HCT116 (cell line): Measurements from ENCODE around the gene STX16. TPM values are rescaled to one million over a fixed set of nuclear protein-coding genes. Genes with fewer than 3 reads are reported as not detected.

ENCODE experiments used
- ATAC-seq: fragments of 200-7000 bp; cut with Tn5 transposase; 2 replicates; pipeline ENCODE4 v1.9.1; 2020; ENCODE audit warnings: mild to moderate bottlenecking, moderate library complexity
- BruUV-seq: library from RNA; stranded (reverse); fragments of 400-500 nt; replicated peaks from 2 replicates; lab custom pipeline; 2021; lab: Mats Ljungman, UMichigan
- CTCF ChIA-PET: fragments of 300-600 bp; sonication (Branson Sonifier 250); formaldehyde crosslinking; loops from one replicate; lab custom pipeline; 2021; ENCODE audit warnings: antibody characterized with exemption; lab: Charles Lee
- POLR2A ChIA-PET: fragments of 300-600, 350-600 bp; sonication (Branson Sonifier 250); formaldehyde crosslinking; loops from one replicate; lab custom pipeline; 2021; ENCODE audit warnings: antibody characterized with exemption; lab: Charles Lee
- RAD21 ChIA-PET, 2 experiments: fragments of 300-600 bp; sonication (Branson Sonifier 250); formaldehyde crosslinking; loops; one replicate each; lab custom pipeline; 2023; ENCODE audit warnings: low total read pairs in 2 of 2; ENCODE audit not compliant: uncharacterized antibody in 2 of 2, unreplicated experiment in 2 of 2, low non-redundant PET in 1 of 2; lab: Charles Lee
- DNase-seq: peaks from one replicate; pipeline ENCODE4 v3.0.0-alpha.2; 2010; ENCODE audit warnings: low read depth, low spot score
- H2AFZ ChIP-seq: fragments of 200-600 bp; shearing (Covaris generic), sonication (generic); 2 replicates; pipeline ENCODE4 v1.6.1; 2017; ENCODE audit warnings: low read depth, mixed run types, mixed read lengths, antibody characterized with exemption, low read length; ENCODE audit not compliant: poor library complexity, severe bottlenecking
- H3K27ac ChIP-seq: 2 replicates; pipeline ENCODE4 v1.5.1; 2012; ENCODE audit warnings: low read depth, low read length
- H3K27me3 ChIP-seq: fragments of 200-600 bp; sonication (generic); 2 replicates; pipeline ENCODE4 v1.6.1; 2016; ENCODE audit warnings: mixed run types, low read length, mixed read lengths; ENCODE audit not compliant: insufficient read depth
- H3K36me3 ChIP-seq, 2 experiments: fragments of 200-500 bp in 1 of 2; fragments of 200-600 bp in 1 of 2; sonication (Bioruptor generic) in 1 of 2; sonication (generic) in 1 of 2; 2 replicates each; pipeline versions ENCODE4 v1.5.1 to v1.6.1; 2014 to 2016; ENCODE audit warnings: low read length in 2 of 2, inconsistent platforms in 1 of 2, mixed read lengths in 1 of 2, mixed run types in 1 of 2; ENCODE audit not compliant: insufficient read depth in 2 of 2, control insufficient read depth in 1 of 2
- H3K4me1 ChIP-seq, 2 experiments: fragments of 200-600 bp in 1 of 2; sonication (generic) in 1 of 2; 2 replicates each; pipeline versions ENCODE4 v1.5.1 to v1.6.1; 2012 to 2017; ENCODE audit warnings: low read length in 2 of 2, inconsistent platforms in 1 of 2, mild to moderate bottlenecking in 1 of 2, mixed read lengths in 1 of 2, mixed run types in 1 of 2, moderate library complexity in 1 of 2; ENCODE audit not compliant: insufficient read depth in 2 of 2, control insufficient read depth in 1 of 2
- H3K4me2 ChIP-seq: fragments of 200-600 bp; sonication (generic); 2 replicates; pipeline ENCODE4 v1.6.1; 2017; ENCODE audit warnings: mixed run types, low read length, mixed read lengths
- H3K4me3 ChIP-seq, 2 experiments: fragments of 200-600 bp in 1 of 2; sonication (generic) in 1 of 2; replicated peaks in 1 of 2; 2 replicates each; pipeline ENCODE4 v1.5.1; 2011 to 2016; ENCODE audit warnings: low read length in 2 of 2, control low read depth in 1 of 2, low read depth in 1 of 2, mild to moderate bottlenecking in 1 of 2, mixed read lengths in 1 of 2, mixed run types in 1 of 2
- H3K79me2 ChIP-seq: fragments of 200-600 bp; sonication (generic); 2 replicates; pipeline ENCODE4 v1.6.1; 2017; ENCODE audit warnings: mild to moderate bottlenecking, mixed run types, low read length, moderate library complexity, mixed read lengths; ENCODE audit not compliant: insufficient read depth
- H3K9ac ChIP-seq: fragments of 200-600 bp; sonication (generic); 2 replicates; pipeline ENCODE4 v1.6.1; 2016; ENCODE audit warnings: low read length, mixed read lengths
- H3K9me2 ChIP-seq: fragments of 200-600 bp; sonication (generic), shearing (Covaris generic); 2 replicates; pipeline ENCODE4 v1.6.1; 2017; ENCODE audit warnings: mixed run types, mild to moderate bottlenecking, moderate library complexity; ENCODE audit not compliant: insufficient read depth
- H3K9me3 ChIP-seq, 2 experiments: fragments of 200-500 bp in 1 of 2; fragments of 200-600 bp in 1 of 2; sonication (Bioruptor generic) in 1 of 2; sonication (generic) in 1 of 2; 2 replicates each; pipeline ENCODE4 v1.6.1; 2014 to 2017; ENCODE audit warnings: low read length in 2 of 2, mixed read lengths in 2 of 2, inconsistent platforms in 1 of 2, low read depth in 1 of 2, mild to moderate bottlenecking in 1 of 2, mixed run types in 1 of 2, moderate library complexity in 1 of 2; ENCODE audit not compliant: control insufficient read depth in 1 of 2, insufficient read depth in 1 of 2
- H4K20me1 ChIP-seq: fragments of 200-600 bp; sonication (generic), shearing (Covaris generic); 2 replicates; pipeline ENCODE4 v1.6.1; 2017; ENCODE audit warnings: mixed run types, mild to moderate bottlenecking, moderate library complexity; ENCODE audit not compliant: insufficient read depth
- CBX3 ChIP-seq: IDR thresholded peaks from 2 replicates; pipeline ENCODE4 v1.6.1; 2012; ENCODE audit warnings: low read depth
- CEBPB ChIP-seq: IDR thresholded peaks from 2 replicates; pipeline ENCODE4 v1.6.1; 2012; ENCODE audit warnings: low read depth
- ELF1 ChIP-seq: IDR thresholded peaks from 2 replicates; pipeline ENCODE4 v1.6.1; 2012; ENCODE audit warnings: low read depth, borderline replicate concordance
- EZH2 ChIP-seq: fragments of 200-600 bp; sonication (generic); IDR thresholded peaks from 2 replicates; pipeline ENCODE4 v1.6.1; 2017; ENCODE audit warnings: antibody characterized with exemption, mixed run types
- EZH2phosphoT487 ChIP-seq: fragments of 200-600 bp; IDR thresholded peaks from 2 replicates; pipeline ENCODE4 v1.6.1; 2018; ENCODE audit warnings: antibody characterized with exemption, borderline replicate concordance
- FOSL1 ChIP-seq: IDR thresholded peaks from 2 replicates; pipeline ENCODE4 v1.6.1; 2012; ENCODE audit warnings: low read depth
- JUND ChIP-seq: IDR thresholded peaks from 2 replicates; pipeline ENCODE4 v1.6.1; 2012
- POLR2A ChIP-seq: IDR thresholded peaks from 2 replicates; pipeline ENCODE4 v1.7.0; 2011; ENCODE audit warnings: borderline replicate concordance; ENCODE audit not compliant: insufficient read depth, insufficient read length; ENCODE audit errors: extremely low read depth
- POLR2AphosphoS5 ChIP-seq: IDR thresholded peaks from 2 replicates; pipeline ENCODE4 v1.6.1; 2011; ENCODE audit warnings: mild to moderate bottlenecking, low read depth, low read length, moderate library complexity
- RAD21 ChIP-seq: IDR thresholded peaks from 2 replicates; pipeline ENCODE4 v1.6.1; 2012; ENCODE audit warnings: low read depth, mild to moderate bottlenecking
- SIN3A ChIP-seq: IDR thresholded peaks from 2 replicates; pipeline ENCODE4 v1.6.1; 2012; ENCODE audit warnings: low read depth
- SP1 ChIP-seq: IDR thresholded peaks from 2 replicates; pipeline ENCODE4 v1.6.1; 2012; ENCODE audit warnings: low read depth
- TCF7L2 ChIP-seq: IDR thresholded peaks from 2 replicates; pipeline ENCODE4 v1.7.0; 2011; ENCODE audit warnings: borderline replicate concordance, inconsistent platforms; ENCODE audit not compliant: insufficient read depth, insufficient read length; ENCODE audit errors: extremely low read depth
- YY1 ChIP-seq: IDR thresholded peaks from 2 replicates; pipeline ENCODE4 v1.6.1; 2011; ENCODE audit warnings: low read length, low read depth, moderate library complexity, mild to moderate bottlenecking; ENCODE audit not compliant: insufficient replicate concordance; ENCODE audit errors: extremely low read depth
- ZFX ChIP-seq: fragments of 450-650 bp; IDR thresholded peaks from 2 replicates; pipeline ENCODE4 v1.6.1; 2017
- intact Hi-C: fragments of 100-400 bp; cut with micrococcal nuclease; formaldehyde crosslinking; loops from 2 replicates; pipeline ENCODE4 v1.10.0; 2022
- total RNA-seq: library from RNA; stranded (reverse); gene quantifications from one replicate; pipeline ENCODE4 v1.2.1, GENCODE V29; 2021; ENCODE audit not compliant: unreplicated experiment
- TF ChIP-seq, protein P1 (sequence below): IDR thresholded peaks from 2 replicates; pipeline ENCODE4 v1.6.1; 2012
- TF ChIP-seq, protein P2 (sequence below): IDR thresholded peaks from 2 replicates; pipeline ENCODE4 v1.6.1; 2011; ENCODE audit warnings: mild to moderate bottlenecking, low read length, moderate library complexity; ENCODE audit not compliant: insufficient replicate concordance; ENCODE audit errors: extremely low read depth

Gene STX16
- total RNA-seq, 1 experiment from 2014 or later = 55.1 TPM

DNA sequence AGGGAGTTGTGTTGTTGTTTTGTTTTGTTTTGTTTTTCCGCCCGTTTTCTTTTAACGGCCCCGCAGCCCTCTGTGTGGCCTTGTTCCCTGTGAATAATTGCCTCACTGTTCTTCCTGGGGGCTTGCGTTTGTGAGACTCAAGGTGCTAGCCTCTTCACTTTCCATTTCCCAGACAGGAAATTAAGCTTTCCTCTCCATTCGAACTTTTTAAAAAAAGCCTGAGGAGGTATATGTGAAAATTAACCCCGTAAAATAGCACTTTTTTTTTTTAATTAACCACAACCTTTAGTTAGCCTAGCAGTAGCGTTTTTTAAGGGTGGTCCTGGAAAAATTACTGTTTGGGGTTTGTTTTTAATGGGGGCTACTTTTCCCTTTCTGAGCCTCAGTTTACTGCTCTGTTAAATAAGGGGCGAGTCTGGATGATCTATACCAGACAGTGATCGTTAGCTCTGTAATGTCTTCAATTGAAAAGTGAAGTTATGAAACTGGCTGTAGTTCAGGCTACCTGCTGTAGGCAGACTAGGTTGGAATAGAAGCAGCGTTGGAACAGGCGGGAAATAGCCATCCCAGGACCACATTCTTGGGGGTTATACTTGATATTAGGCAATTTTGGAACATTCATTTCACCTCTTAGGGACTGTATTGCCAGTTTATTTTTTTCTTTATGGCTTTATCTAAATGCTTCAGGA is 1.7 kb downstream of the STX16 start:
- peak overlapping the region; percentile 95 to 100 for H3K4me3 ChIP-seq
- H3K9ac ChIP-seq = peak overlapping the region; percentile 97
- peaks cover 3 to 12% of the 10 kb centered on the region in 2 experiments; a peak in 3 of 4 replicates for H3K4me1 ChIP-seq
- peaks cover 67% of the 10 kb centered on the region for H3K79me2 ChIP-seq
- intact Hi-C loops = loop anchor here (5.0 to 10.0 kb wide), 3 partner anchors 170 to 402 kb away; no protein-coding TSS in a partner anchor
- no peaks in the 10 kb centered on the region for H3K9me3 ChIP-seq
- H3K27ac ChIP-seq = peak overlapping the region; percentile 77; the same call in 1 of the 2 replicates
- H3K27me3 ChIP-seq = no peaks in the 10 kb centered on the region
- no peak for TF ChIP-seq SP1
- no peak for TF ChIP-seq YY1
- TF ChIP-seq POLR2A = no peak
- TF ChIP-seq POLR2AphosphoS5 = no peak
- TF ChIP-seq CBX3 = no peak
- no peak for TF ChIP-seq ELF1
- TF ChIP-seq, protein P1, sequence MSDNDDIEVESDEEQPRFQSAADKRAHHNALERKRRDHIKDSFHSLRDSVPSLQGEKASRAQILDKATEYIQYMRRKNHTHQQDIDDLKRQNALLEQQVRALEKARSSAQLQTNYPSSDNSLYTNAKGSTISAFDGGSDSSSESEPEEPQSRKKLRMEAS = no peak
- TF ChIP-seq TCF7L2 = no peak
- TF ChIP-seq RAD21 = no peak
- TF ChIP-seq EZH2phosphoT487 = no peak
- TF ChIP-seq, protein P2, sequence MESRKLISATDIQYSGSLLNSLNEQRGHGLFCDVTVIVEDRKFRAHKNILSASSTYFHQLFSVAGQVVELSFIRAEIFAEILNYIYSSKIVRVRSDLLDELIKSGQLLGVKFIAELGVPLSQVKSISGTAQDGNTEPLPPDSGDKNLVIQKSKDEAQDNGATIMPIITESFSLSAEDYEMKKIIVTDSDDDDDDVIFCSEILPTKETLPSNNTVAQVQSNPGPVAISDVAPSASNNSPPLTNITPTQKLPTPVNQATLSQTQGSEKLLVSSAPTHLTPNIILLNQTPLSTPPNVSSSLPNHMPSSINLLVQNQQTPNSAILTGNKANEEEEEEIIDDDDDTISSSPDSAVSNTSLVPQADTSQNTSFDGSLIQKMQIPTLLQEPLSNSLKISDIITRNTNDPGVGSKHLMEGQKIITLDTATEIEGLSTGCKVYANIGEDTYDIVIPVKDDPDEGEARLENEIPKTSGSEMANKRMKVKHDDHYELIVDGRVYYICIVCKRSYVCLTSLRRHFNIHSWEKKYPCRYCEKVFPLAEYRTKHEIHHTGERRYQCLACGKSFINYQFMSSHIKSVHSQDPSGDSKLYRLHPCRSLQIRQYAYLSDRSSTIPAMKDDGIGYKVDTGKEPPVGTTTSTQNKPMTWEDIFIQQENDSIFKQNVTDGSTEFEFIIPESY = no peak
- no peak for TF ChIP-seq EZH2
- TF ChIP-seq JUND = no peak
- TF ChIP-seq ZFX = no peak
- no peak for TF ChIP-seq CEBPB
- TF ChIP-seq FOSL1 = no peak
- TF ChIP-seq SIN3A = no peak
- RAD21 ChIA-PET = interaction anchor here in 1 of 2 experiments (0.7 to 1.3 kb wide), 2 partner anchors 22 to 171 kb away, joined by 3 read pairs; no protein-coding TSS in a partner anchor
- H4K20me1 ChIP-seq = 0 out of 2 replicates have a peak, but pooled peaks cover 3% of the 10 kb centered on the region
- peak overlapping the region; percentile 86 for H3K4me2 ChIP-seq
- H2AFZ ChIP-seq = no peak overlapping the region
- H3K36me3 ChIP-seq = peaks cover 3 to 4% of the 10 kb centered on the region in 2 experiments; a peak in 3 of 4 replicates
- ATAC-seq (no peak), DNase-seq (no peak)
- CTCF ChIA-PET = interaction anchor here (2.9 kb wide), 1 partner anchor 171 kb away, joined by 20 read pairs; no protein-coding TSS in a partner anchor
- BruUV-seq = no TSS peak
- POLR2A ChIA-PET = no interaction called here
- no peaks in the 10 kb centered on the region for H3K9me2 ChIP-seq
